Measurements from ENCODE around the gene SQOR.

The SQOR gene

GRCh38 chr15:45662375-45662774, 27.5 kb downstream of the SQOR start:
- TF ChIP-seq REST (IDR thresholded peaks at IDR 0.05; ENCODE audit: insufficient read depth in 1 of 2, low read depth in 2 of 2, low read length in 2 of 2) (no peak), SIN3A (IDR thresholded peaks at IDR 0.05; ENCODE audit: borderline replicate concordance, insufficient read depth, low read length) (no peak), POLR2AphosphoS5 (IDR thresholded peaks at IDR 0.05; ENCODE audit: low read depth, low read length) (no peak), TAF1 (IDR thresholded peaks at IDR 0.05; ENCODE audit: borderline replicate concordance, insufficient read depth, low read length) (no peak), FOXP2 (optimal IDR thresholded peaks at IDR 0.05; ENCODE audit: borderline replicate concordance, extremely low read depth, extremely low read length, insufficient read depth) (no peak)

GRCh38 chr15:45664451-45664850, 29.6 kb downstream of the SQOR start:
- TF ChIP-seq POLR2AphosphoS5 (IDR thresholded peaks at IDR 0.05; ENCODE audit: low read depth, low read length) (no peak), REST (IDR thresholded peaks at IDR 0.05; ENCODE audit: insufficient read depth in 1 of 2, low read depth in 2 of 2, low read length in 2 of 2) (no peak), SIN3A (IDR thresholded peaks at IDR 0.05; ENCODE audit: borderline replicate concordance, insufficient read depth, low read length) (no peak), FOXP2 (optimal IDR thresholded peaks at IDR 0.05; ENCODE audit: borderline replicate concordance, extremely low read depth, extremely low read length, insufficient read depth) (no peak), TAF1 (IDR thresholded peaks at IDR 0.05; ENCODE audit: borderline replicate concordance, insufficient read depth, low read length) (no peak)

- TF ChIP-seq REST (IDR thresholded peaks at IDR 0.05; ENCODE audit: insufficient read depth in 1 of 2, low read depth in 2 of 2, low read length in 2 of 2) = no peak
- no peak for TF ChIP-seq TAF1 (IDR thresholded peaks at IDR 0.05; ENCODE audit: borderline replicate concordance, insufficient read depth, low read length)
These were observed 30.4 kb downstream of the SQOR start for GRCh38 chr15:45665261-45665660.

DNA sequence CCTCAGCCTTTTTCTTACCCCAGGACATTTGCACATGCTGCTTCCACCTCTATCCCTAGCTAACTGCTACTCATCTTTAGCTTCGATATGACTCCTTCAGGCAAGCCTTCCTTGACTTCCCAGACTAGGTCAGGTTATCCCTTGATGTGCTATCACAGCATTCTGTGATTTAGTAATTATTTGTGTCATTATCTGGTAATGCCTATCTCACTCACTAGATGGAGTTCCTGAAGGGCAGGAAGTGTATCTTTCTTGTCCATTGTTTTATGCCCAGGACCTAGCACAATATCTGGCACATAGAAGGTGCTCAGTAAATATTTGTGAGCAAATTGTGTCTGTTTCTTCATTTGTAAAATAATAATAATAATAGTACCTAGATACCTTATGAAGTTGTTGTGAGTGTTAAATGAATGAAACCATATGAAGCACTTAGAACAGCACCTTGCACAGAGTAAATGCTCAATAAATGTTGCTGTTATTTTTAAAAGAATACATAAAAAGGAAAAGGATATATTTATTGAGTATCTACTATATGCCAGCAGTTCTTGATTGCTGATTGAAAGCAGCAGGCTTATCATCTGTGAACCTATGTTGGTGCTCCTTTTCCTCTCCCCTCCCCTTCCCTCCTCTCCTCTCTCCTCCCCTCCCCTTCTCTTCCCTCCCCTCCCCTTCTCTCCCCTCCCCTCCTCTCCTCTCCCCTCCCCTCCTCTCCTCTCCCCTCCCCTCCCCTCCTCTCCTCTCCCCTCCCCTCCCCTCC, 31.5 kb downstream of the SQOR start:
- TF ChIP-seq FOXP2 (optimal IDR thresholded peaks at IDR 0.05; ENCODE audit: borderline replicate concordance, extremely low read depth, extremely low read length, insufficient read depth) (no peak), REST (IDR thresholded peaks at IDR 0.05; ENCODE audit: insufficient read depth in 1 of 2, low read depth in 2 of 2, low read length in 2 of 2) (no peak), TAF1 (IDR thresholded peaks at IDR 0.05; ENCODE audit: borderline replicate concordance, insufficient read depth, low read length) (no peak), SIN3A (IDR thresholded peaks at IDR 0.05; ENCODE audit: borderline replicate concordance, insufficient read depth, low read length) (no peak), POLR2AphosphoS5 (IDR thresholded peaks at IDR 0.05; ENCODE audit: low read depth, low read length) (no peak)

GRCh38 chr15:45667002-45667401, 32.2 kb downstream of the SQOR start:
- TF ChIP-seq TAF1 (IDR thresholded peaks at IDR 0.05; ENCODE audit: borderline replicate concordance, insufficient read depth, low read length) (no peak), FOXP2 (optimal IDR thresholded peaks at IDR 0.05; ENCODE audit: borderline replicate concordance, extremely low read depth, extremely low read length, insufficient read depth) (no peak), SIN3A (IDR thresholded peaks at IDR 0.05; ENCODE audit: borderline replicate concordance, insufficient read depth, low read length) (no peak), REST (IDR thresholded peaks at IDR 0.05; ENCODE audit: insufficient read depth in 1 of 2, low read depth in 2 of 2, low read length in 2 of 2) (no peak), POLR2AphosphoS5 (IDR thresholded peaks at IDR 0.05; ENCODE audit: low read depth, low read length) (no peak)

Measured in PFSK-1 (cell line).